ENCODE results near the gene FBLN5. TPM values are rescaled to one million over a fixed set of nuclear protein-coding genes. Genes with fewer than 3 reads are reported as not detected.

The FBLN5 gene
- total and polyA plus RNA-seq, 2 of the 4 experiments (the other 2 are of a cell fraction) = 10.6 to 76.4 TPM

DNA sequence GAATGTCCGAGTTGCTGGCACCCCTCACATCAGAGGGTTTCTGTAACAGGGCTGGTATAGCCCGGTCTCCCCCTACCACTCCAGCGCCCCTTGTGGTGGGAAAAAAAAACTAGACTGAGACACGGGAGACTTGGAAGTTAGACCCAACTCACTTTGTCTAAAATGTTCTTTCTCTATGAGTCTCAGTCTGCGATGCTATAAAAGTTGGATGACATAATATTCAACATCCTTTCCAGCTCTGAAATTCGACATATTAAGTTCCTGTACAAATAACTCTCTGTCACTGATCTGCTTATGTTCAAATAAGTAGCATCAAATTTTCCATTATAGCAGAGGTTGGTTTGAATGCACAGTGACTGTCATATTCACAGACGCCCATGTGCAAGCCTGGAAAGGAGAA is 54.5 kb downstream of the FBLN5 start:
- intact Hi-C loops (cut with micrococcal nuclease) = no loop called here
- TF ChIP-seq FOS (IDR thresholded peaks at IDR 0.05; ENCODE audit: low read depth, low read length) (no peak), RAD21 (IDR thresholded peaks at IDR 0.05; ENCODE audit: low read length) (peak; percentile 30; the same call in 1 of the 2 replicates)
- TF ChIP-seq, protein P1, sequence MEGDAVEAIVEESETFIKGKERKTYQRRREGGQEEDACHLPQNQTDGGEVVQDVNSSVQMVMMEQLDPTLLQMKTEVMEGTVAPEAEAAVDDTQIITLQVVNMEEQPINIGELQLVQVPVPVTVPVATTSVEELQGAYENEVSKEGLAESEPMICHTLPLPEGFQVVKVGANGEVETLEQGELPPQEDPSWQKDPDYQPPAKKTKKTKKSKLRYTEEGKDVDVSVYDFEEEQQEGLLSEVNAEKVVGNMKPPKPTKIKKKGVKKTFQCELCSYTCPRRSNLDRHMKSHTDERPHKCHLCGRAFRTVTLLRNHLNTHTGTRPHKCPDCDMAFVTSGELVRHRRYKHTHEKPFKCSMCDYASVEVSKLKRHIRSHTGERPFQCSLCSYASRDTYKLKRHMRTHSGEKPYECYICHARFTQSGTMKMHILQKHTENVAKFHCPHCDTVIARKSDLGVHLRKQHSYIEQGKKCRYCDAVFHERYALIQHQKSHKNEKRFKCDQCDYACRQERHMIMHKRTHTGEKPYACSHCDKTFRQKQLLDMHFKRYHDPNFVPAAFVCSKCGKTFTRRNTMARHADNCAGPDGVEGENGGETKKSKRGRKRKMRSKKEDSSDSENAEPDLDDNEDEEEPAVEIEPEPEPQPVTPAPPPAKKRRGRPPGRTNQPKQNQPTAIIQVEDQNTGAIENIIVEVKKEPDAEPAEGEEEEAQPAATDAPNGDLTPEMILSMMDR (conservative IDR thresholded peaks at IDR 0.05; ENCODE audit: low read depth, low read length) = peak; percentile 30; the same call in 1 of the 2 replicates
- Histone ChIP-seq H2AK9ac (replicated peaks; ENCODE audit: low read depth, low read length, poor library complexity) (no peak overlapping the region), H2AFZ (replicated peaks; ENCODE audit: low read length, poor library complexity) (no peak overlapping the region), H3K27me3 (ENCODE audit: control insufficient read depth, insufficient read depth, low read length) (no peaks in the 10 kb centered on the region), H2BK120ac (ENCODE audit: low read depth, low read length) (no peak overlapping the region), H3K4me1 (ENCODE audit: control insufficient read depth, insufficient read depth, low read length) (peaks cover 6% of the 10 kb centered on the region; the same call in 1 of the 2 replicates), H3K4me3 (ENCODE audit: insufficient read depth, low read depth, low read length) (no peak overlapping the region), H3K23ac (ENCODE audit: low read depth, low read length) (no peak overlapping the region), H3K4me2 (ENCODE audit: low read depth, low read length) (no peak overlapping the region), H3K18ac (ENCODE audit: low read depth, low read length) (no peak overlapping the region), H3K56ac (ENCODE audit: extremely low read depth, insufficient read depth, low read length) (no peak overlapping the region), H3K27ac (ENCODE audit: insufficient read depth, low read length) (no peak overlapping the region), H3K36me3 (ENCODE audit: control insufficient read depth, insufficient read depth, low read length) (peaks cover 41% of the 10 kb centered on the region), H3K79me1 (ENCODE audit: low read depth in 1 of 2, low read length in 2 of 2) (peaks cover 7 to 16% of the 10 kb centered on the region in 2 experiments; a peak in 2 of 4 replicates), H2AK5ac (ENCODE audit: low read depth, low read length) (no peak overlapping the region), H4K91ac (ENCODE audit: insufficient read depth, low read depth, low read length) (no peak overlapping the region), H4K5ac (ENCODE audit: low read depth, low read length) (no peak overlapping the region), H3K14ac (replicated peaks; ENCODE audit: low read depth, low read length) (no peak overlapping the region), H4K8ac (ENCODE audit: low read depth in 2 of 2, low read length in 2 of 2) (no peak overlapping the region), H2BK15ac (ENCODE audit: low read depth, low read length) (no peak overlapping the region), H3K9me3 (ENCODE audit: control insufficient read depth, insufficient read depth, low read length) (no peaks in the 10 kb centered on the region), H3K9me1 (ENCODE audit: insufficient read depth, low read length) (peaks cover 18% of the 10 kb centered on the region), H2BK5ac (ENCODE audit: low read depth, low read length, poor library complexity, severe bottlenecking) (no peak overlapping the region), H4K20me1 (ENCODE audit: insufficient read depth, low read length) (peaks cover 24% of the 10 kb centered on the region), H3K9ac (ENCODE audit: low read depth, low read length) (no peak overlapping the region), H2BK20ac (ENCODE audit: low read depth, low read length) (no peak overlapping the region), H3K4ac (ENCODE audit: low read depth, low read length) (no peak overlapping the region)
- ChIA-PET POLR2A (ENCODE audit: unreplicated experiment) (no interaction called here), CTCF (interaction anchor here (0.7 kb wide), 1 partner anchor 511 kb away, joined by 3 read pairs; no protein-coding TSS in a partner anchor)
- no TSS peak for BruUV-seq (replicated peaks)
- 80% methylated on average over 1 of the region's 7 CpGs; no CpG with 5 or more reads in 1 of the 2 experiments for WGBS, 2 experiments (ENCODE audit: extremely low coverage in 2 of 2, insufficient read length in 1 of 2)
- DNase-seq = no peak
- in situ Hi-C loops (cut with MboI; ENCODE audit: low sequenced_read_pairs) = no loop called here
- dilution Hi-C loops (cut with HindIII; ENCODE audit: low sequenced_read_pairs, unreplicated experiment) = no loop called here
- no peak for ATAC-seq (ENCODE audit: low read depth)

All from IMR-90 (cell line).